GM19035 (cell line): ENCODE data around the gene FOXD3.

Experiments
- ATAC-seq: cut with Tn5 transposase; IDR thresholded peaks from one replicate; pipeline ENCODE4 v1.9.1; 2021; ENCODE audit not compliant: unreplicated experiment

The FOXD3 gene

GRCh38 chr1:63322114-63322943 lies at the start of gene FOXD3:
Gene FOXD3, plus strand, starts transcription at chr1:63322567. Its CDS starts 492 bp downstream, at chr1:63323059.
- peak; percentile 63 for ATAC-seq

- ATAC-seq, result no peak
These were observed 49.6 kb upstream of the FOXD3 start for GRCh38 chr1:63272811-63273210.

GRCh38 chr1:63274371-63274770 lies 48.0 kb upstream of the FOXD3 start:
- no peak for ATAC-seq

- ATAC-seq, result no peak
These were observed 47.4 kb upstream of the FOXD3 start for GRCh38 chr1:63274979-63275378.

GRCh38 chr1:63276624-63277023 lies 45.7 kb upstream of the FOXD3 start:
- ATAC-seq, result no peak

GRCh38 chr1:63277195-63278192 lies 44.9 kb upstream of the FOXD3 start:
- no peak for ATAC-seq

GRCh38 chr1:63281753-63282152 lies 40.6 kb upstream of the FOXD3 start:
- ATAC-seq, result no peak

GRCh38 chr1:63289135-63289534 lies 33.2 kb upstream of the FOXD3 start:
- ATAC-seq, result no peak

GRCh38 chr1:63294803-63295594 lies 27.4 kb upstream of the FOXD3 start:
- no peak for ATAC-seq

- ATAC-seq, result no peak
These were observed 18.0 kb upstream of the FOXD3 start for GRCh38 chr1:63304410-63304809.

GRCh38 chr1:63305043-63305442 lies 17.3 kb upstream of the FOXD3 start:
- ATAC-seq, result no peak

GRCh38 chr1:63307196-63307794 lies 15.1 kb upstream of the FOXD3 start:
- ATAC-seq, result no peak

- ATAC-seq, result no peak
These were observed 5.8 kb upstream of the FOXD3 start for GRCh38 chr1:63316598-63316983.

- ATAC-seq, result peak; percentile 74
These were observed 5.2 kb upstream of the FOXD3 start for GRCh38 chr1:63316984-63317816.

- ATAC-seq, result no peak
These were observed 4.6 kb upstream of the FOXD3 start for GRCh38 chr1:63317817-63318152.

- ATAC-seq, result no peak
These were observed 4.0 kb upstream of the FOXD3 start for GRCh38 chr1:63318201-63318979.

- no peak for ATAC-seq
These were observed 3.0 kb upstream of the FOXD3 start for GRCh38 chr1:63319046-63320021.
